NCI-H2227 (cell line): Measurements from ENCODE around the gene NEFH.

Experiments used
- DNase-seq: peaks from one replicate; lab custom pipeline; 2025; ENCODE audit not compliant: unreplicated experiment; lab: John Stamatoyannopoulos, UW

Gene NEFH

DNA sequence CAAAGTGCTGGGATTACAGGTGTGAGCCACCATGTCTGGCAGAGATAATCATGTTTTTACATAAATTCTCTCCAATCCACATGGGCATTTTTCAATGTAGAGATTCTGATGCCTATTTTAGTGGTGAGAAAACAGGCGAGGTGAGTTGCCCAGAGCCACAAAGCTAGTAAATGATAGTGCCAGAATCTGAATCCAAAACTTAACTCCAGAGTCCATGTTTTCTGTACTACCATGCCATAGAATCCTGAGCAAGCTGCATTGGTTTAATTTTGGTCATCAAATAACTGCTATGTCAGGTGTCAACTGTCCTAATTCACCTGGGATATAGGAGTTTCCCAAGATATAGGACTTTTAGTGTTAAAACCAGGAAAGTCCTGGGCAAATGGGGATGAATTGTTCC is 13.6 kb downstream of the NEFH start:
- DNase-seq = no peak

DNA sequence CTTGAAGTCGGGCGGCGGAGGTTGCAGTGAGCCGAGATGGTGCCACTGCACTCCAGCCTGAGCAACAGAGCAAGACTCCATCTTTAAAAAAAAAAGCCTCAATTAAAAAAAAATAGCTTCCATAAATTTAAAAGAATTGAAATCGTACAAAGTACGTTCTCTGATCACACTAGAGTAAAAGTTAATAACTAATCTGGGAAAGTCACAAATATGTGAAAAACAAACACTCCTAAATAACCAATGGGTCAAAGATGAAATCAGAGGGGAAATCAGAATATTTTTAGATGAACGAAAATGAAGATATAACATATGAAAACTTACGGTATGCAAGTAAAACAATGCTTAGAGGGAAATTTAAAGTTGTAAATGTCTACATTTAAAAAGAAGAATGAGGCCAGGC is 19.8 kb downstream of the NEFH start:
- DNase-seq = no peak

DNA sequence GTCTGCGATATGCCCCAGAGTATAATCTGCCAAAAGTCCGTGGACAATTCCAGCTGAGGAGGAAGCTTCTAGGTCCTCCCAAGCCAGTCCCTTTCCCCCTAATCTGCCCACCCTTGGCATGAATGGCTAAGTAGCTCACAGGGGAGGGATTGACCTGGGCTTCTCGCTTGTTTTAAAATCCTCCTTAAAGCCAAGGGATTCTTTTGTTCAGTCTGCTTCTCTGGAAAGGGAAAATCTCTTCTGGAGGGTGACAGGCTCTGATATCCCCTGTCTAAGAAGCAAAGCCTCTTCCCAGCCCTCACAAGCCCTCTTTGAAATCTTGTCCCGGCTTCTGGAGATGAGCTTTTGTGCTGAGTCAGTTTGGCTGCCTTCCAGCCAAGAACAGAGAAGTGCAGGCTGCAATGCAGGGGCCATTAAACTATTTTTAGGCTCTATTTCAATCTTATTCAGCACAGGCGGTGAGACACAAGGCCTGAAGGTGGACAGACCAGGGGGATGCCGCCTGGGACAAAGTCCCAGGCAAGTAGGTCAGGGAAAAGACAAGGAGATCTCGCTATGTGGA is 23.9 kb downstream of the NEFH start:
- DNase-seq = peak; percentile 38

GRCh38 chr22:29509298-29509697 is 29.3 kb downstream of the NEFH start:
- no peak for DNase-seq

- DNase-seq = no peak
Observed at GRCh38 chr22:29509815-29510214, 29.8 kb downstream of the NEFH start.

- DNase-seq = no peak
Observed at GRCh38 chr22:29510542-29510941, 30.5 kb downstream of the NEFH start.

DNA sequence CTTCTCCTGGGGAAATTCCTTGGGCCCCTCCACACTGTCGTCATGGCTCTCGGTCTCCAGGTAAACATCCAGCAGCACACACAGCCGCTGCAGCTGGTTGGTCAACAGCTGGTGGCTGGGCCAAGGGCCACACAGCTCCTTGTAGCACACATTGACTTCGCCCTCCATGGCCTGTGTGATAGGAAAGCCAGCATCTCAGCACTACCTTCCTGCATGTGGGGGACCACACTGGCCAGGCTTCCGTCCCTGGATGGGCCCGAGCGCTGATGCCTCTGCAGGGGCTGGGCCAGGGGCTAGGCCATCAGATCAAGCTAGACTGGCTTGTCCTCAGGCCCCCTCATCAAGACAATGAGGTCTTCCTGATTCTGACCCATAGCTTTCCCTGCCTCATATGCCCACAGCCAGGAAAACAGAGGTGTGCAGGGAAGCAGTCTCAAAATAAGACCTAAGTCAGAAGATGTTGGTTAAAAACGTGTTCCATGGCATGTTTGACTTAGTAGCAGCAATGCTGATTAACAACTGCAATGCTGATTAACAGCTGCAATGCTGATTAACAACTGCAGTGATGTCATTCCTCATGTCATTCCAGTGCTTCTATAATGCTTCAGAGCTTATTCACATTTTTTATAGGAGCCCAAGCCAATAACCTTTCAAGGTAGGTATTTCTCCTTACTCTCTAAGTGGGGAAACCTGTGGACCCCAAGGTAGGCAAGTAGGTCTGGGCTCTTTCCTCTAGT is 31.3 kb downstream of the NEFH start:
- no peak for DNase-seq

DNA sequence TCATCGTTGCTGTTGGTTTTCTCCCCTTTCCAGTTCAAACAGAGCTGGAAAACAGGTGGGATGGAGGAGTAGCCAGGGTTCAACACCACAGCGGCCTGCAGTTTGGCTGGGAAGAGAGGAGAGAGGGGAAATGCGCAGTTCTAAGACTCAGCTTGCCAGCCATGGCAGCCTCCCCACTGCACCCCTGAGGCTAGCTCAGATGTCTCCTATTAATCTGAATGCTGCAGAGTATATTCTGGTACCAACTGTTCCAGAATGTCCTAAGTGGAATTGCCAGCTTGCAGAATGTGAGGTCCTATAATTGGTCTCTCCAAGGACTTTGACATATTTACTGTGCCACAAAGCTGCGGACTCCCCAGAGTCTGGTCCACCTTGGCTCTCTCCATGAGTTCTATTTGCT is 32.0 kb downstream of the NEFH start:
- DNase-seq = no peak

DNA sequence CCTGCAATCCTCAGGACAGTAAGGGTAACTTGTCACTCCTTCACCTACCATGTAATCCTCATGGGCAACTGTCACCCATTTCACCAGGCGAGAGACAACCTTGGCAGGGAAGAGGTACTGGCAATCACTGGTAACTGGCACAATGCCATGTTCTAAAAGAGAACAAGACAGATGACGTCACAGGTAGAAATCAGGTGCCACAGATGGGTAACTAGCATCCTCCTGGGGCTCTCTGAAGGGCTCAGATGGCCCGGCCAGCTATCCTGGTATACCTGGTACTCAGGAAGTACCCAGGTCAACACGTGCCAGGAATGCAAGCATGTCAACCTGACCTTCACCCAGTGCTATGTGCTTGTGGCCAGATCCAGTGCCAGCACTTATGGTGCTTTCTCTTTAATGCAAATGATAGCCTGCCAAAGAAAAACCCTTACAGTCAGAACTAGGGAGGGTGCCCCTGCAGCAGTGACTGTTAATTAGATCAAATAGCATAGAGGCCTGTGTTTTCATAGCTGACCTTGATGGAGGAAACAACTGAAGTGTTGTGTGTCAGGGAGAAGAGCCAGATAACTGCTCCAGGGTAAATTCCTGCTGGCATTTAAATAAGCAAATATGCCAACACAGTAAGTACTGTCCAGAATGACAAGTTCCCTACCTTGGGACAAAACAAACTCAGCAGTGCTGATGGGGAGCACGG is 37.3 kb downstream of the NEFH start:
- peak; percentile 23 for DNase-seq

- DNase-seq = no peak
Observed at GRCh38 chr22:29518427-29518826, 38.4 kb downstream of the NEFH start.

- no peak for DNase-seq
Observed at GRCh38 chr22:29519996-29520395, 40.0 kb downstream of the NEFH start.

GRCh38 chr22:29520851-29521250 is 40.8 kb downstream of the NEFH start:
- no peak for DNase-seq

DNA sequence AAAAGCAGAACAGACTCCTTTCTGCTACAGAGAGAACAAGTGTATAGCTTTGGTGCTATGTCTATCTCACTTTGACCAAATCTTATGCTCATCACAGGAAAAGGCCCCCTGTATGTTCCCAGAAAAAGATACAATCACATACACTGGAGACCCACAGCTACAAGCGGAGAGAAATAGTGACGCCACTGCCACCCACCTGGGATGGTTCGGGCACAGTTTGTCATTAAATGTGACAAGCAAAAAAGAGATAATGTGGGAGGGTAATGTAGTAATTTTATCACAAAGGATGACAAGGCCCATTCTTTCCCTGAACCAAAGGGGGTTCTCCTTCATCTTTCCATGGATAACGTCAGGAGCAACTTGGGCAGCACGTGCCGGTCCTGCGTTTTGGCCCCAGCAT is 41.5 kb downstream of the NEFH start:
- no peak for DNase-seq

DNA sequence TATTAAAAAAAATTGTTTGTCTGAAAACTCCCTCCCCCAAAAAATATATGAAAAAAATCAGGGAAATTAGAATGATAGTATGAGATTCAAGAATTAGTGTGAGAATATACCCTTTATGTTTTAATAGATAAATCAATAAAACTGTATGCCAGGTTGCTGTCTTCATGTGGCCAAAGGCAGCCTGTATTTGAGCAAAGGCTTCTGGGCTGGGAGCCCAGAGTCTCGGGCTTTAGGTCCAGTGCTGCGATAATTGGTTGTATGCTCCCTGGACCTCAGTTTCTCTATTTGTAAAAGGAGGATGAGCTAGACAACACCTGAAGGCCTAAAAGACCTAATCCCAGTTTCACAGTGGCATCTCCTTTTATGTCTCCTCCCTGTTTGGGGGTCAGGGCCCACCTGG is 43.7 kb downstream of the NEFH start:
- no peak for DNase-seq

DNA sequence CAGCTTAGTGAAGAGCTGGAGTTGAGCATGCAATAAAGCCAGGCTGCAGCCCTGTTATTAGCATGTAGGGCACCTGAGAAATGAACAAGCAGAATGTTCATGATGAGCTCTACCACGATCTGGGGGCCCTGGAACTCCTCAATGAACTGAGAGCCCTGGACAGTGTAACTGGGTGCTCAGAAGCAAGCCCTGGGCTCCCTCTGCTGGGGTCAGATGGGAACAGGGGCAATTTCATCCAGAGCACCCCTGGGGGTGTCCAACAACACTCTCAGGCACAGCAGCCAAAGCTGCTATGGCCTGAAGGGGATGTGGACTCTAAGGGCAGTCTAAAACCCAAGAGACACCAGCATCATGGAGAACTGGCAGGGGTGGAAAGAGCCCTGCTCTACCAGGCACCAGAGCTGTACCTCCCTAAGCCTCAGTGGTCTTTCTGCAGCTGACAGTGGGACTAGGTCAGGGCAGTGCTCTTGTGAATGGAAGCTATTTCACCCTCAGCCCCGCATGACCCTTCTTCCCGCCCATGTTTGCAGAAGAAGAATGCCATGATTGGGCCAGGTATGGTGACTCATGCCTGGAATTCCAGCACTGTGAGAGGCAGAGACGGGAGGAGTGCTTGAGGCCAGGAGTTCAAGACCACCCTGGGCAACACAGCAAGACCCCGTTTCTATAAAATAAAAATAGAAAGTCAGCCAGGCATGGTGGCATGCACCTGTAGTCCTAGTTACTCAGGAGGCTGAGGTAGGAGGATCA is 44.6 kb downstream of the NEFH start:
- peak; percentile 16 for DNase-seq

- DNase-seq = no peak
Observed at GRCh38 chr22:29528144-29528543, 48.1 kb downstream of the NEFH start.

GRCh38 chr22:29530716-29531115 is 50.7 kb downstream of the NEFH start:
- DNase-seq = no peak

DNA sequence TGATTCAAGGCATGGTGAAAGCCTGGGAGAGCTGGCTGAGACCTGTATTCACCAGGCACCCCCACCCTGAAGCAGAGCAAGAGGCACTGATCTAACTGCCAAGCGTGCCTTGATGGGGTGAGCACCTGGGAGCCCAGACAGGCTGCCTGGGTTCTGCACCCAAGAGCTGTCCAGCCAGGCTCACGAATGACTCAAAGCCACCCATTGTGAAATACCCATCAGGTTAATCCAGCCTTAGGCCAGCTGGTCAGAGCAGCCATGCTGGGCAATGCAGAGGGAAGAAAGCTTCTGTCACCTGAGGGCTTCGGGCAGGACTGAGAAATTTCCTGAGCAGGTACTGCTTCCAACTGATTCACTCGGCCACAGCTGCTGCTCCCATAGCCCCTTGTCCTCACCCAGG is 51.4 kb downstream of the NEFH start:
- DNase-seq = no peak

DNA sequence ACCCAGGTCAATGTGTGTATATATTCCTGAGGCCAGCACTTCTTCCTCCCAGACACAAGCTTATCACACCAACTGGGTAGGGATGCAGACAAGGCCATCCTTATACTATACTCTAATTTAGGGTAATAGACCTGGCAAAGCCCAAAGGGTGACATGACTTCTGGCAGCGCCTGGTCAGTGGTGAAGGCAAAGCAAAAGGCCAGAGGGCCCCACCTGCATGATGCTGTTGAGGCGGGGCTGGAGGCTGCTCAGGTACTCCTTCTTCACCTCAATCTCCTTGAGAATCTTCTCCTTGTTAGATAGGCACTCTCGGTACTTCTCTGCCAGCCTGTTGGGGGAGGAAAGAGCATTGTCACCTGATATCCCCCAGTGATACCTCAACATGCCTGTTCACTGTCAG is 56.4 kb downstream of the NEFH start:
- DNase-seq = no peak

DNA sequence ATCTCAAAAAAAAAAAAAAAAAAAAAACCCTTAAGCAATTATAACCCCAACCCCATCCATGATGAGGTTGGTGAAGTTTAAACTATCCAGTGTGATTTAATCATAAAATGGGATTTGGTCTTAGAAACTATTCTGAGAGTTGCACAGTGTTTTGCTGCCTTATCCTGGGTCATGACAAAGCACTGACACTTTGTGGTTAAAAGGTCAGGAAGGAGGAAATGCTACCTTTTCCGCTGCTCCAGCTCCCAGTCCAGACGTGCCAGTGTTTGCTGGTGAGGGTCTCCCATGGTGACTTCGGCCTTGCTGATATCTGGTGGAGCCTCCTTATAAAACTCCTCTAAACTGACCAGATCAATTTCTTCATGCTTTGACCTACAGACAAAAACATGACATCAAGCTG is 59.1 kb downstream of the NEFH start:
- no peak for DNase-seq
